Natural killer cell (primary cell): ENCODE data around the gene ANXA11. TPM values are rescaled to one million over a fixed set of nuclear protein-coding genes. Genes with fewer than 3 reads are reported as not detected.

Experiments used
- ATAC-seq, 3 donors: fragments of 150-1000 bp in 2 of 3; fragments of 200-7000 bp in 1 of 3; cut with Tn5 transposase; 1 replicate in 1 of 3; 2 replicates in 2 of 3; pipeline ENCODE4 v1.10.0; 2021; ENCODE audit warnings: mild to moderate bottlenecking in 2 of 3, moderate library complexity in 2 of 3
- DNase-seq, 2 donors: peaks; one replicate each; pipeline versions ENCODE4 v3.0.0 to v3.0.0-alpha.2; 2013 to 2021; ENCODE audit warnings: mixed read lengths in 1 of 2
- H3K27ac ChIP-seq: one replicate; pipeline ENCODE4 v1.5.1; 2013; ENCODE audit warnings: mild to moderate bottlenecking, low read length
- H3K27me3 ChIP-seq: one replicate; pipeline ENCODE4 v1.6.1; 2013; ENCODE audit warnings: low read length; ENCODE audit not compliant: control insufficient read depth, insufficient read depth
- H3K36me3 ChIP-seq: one replicate; pipeline ENCODE4 v1.6.1; 2013; ENCODE audit warnings: low read length; ENCODE audit not compliant: control insufficient read depth, insufficient read depth
- H3K4me1 ChIP-seq: one replicate; pipeline ENCODE4 v1.6.1; 2013; ENCODE audit warnings: low read length; ENCODE audit not compliant: control insufficient read depth, insufficient read depth
- H3K4me3 ChIP-seq: one replicate; pipeline ENCODE4 v1.5.1; 2013; ENCODE audit warnings: low read length
- H3K9me3 ChIP-seq: one replicate; pipeline ENCODE4 v1.6.1; 2013; ENCODE audit warnings: low read length; ENCODE audit not compliant: control insufficient read depth, insufficient read depth
- H3K27ac Mint-ChIP-seq, 2 donors: one replicate each; pipeline ENCODE4 v1.8.0; 2022; ENCODE audit warnings: mild to moderate bottlenecking in 2 of 2, mixed read lengths in 2 of 2, moderate library complexity in 1 of 2
- H3K27me3 Mint-ChIP-seq, 2 donors: one replicate each; pipeline ENCODE4 v1.8.0; 2022; ENCODE audit warnings: low read depth in 2 of 2, mixed read lengths in 2 of 2
- H3K36me3 Mint-ChIP-seq: one replicate; pipeline ENCODE4 v1.8.0; 2022; ENCODE audit warnings: mixed read lengths
- H3K4me1 Mint-ChIP-seq, 2 donors: one replicate each; pipeline ENCODE4 v1.8.0; 2022; ENCODE audit warnings: mixed read lengths in 2 of 2
- H3K4me3 Mint-ChIP-seq: one replicate; pipeline ENCODE4 v1.8.0; 2022; ENCODE audit warnings: mild to moderate bottlenecking, moderate library complexity, mixed read lengths
- H3K9me3 Mint-ChIP-seq, 2 donors: one replicate each; pipeline ENCODE4 v1.8.0; 2022; ENCODE audit warnings: mixed read lengths in 2 of 2
- CTCF ChIP-seq: fragments of 200-600 bp; IDR thresholded peaks from one replicate; pipeline ENCODE4 v1.8.0; 2022; ENCODE audit warnings: antibody characterized with exemption
- whole genome bisulfite sequencing: methylation state at CpG from one replicate; pipeline ENCODE4 v1.1.7; 2013; ENCODE audit warnings: missing lambda C conversion rate; ENCODE audit not compliant: insufficient coverage; 5-methylcytosine and 5-hydroxymethylcytosine counted together
- intact Hi-C: fragments of 100-400 bp; cut with micrococcal nuclease; formaldehyde crosslinking; loops from one replicate; pipeline ENCODE4 v1.14.2; 2022
- total RNA-seq, 4 donors: library from RNA; stranded (reverse); fragments of 120-200 nt in 1 of 4; gene quantifications; one replicate each; pipeline versions ENCODE4 v1.2.3 to v1.2.4, GENCODE V29; 2013 to 2022

Gene ANXA11
- total RNA-seq, 3 donors from 2014 or later (not counting 1 experiment from before 2014, with no cell fraction given), result 213 to 264 (median 245) TPM

DNA sequence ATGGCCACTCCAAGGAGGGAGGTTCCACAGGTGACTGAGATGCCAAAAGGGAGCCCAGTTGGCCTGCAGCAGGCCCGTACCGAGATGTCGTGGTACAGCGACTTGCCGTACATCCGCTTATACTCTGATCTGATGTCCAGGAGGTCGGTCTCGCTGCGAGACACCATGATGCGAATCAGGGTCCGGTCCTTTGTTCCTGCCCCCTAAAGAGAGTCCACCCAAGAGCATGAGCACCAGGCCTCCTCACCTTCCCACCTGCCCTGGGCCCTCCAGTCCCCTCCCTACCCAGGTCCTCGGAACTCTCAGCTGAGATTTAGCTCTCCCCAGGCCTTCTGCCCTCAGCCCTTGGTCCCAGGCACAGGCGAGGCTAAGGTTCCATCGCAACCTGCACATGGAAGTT, 47.8 kb downstream of the ANXA11 start:
- Mint-ChIP-seq H3K4me3 (no peak overlapping the region), H3K4me1 (peaks cover 0 to 24% of the 10 kb centered on the region in 2 donors), H3K9me3 (no peaks in the 10 kb centered on the region), H3K27ac (peak overlapping the region in 1 of 2 donors; percentile 45), H3K27me3 (no peaks in the 10 kb centered on the region), H3K36me3 (peaks cover 18% of the 10 kb centered on the region)
- H3K4me3 ChIP-seq, result no peak overlapping the region
- H3K27me3 ChIP-seq, result no peaks in the 10 kb centered on the region
- DNase-seq, result no peak
- intact Hi-C loops, result no loop called here
- H3K4me1 ChIP-seq, result no peaks in the 10 kb centered on the region
- ATAC-seq, result no peak
- peaks cover 88% of the 10 kb centered on the region for H3K36me3 ChIP-seq
- no peak for TF ChIP-seq CTCF
- H3K9me3 ChIP-seq, result no peaks in the 10 kb centered on the region
- H3K27ac ChIP-seq, result no peak overlapping the region
- 98% methylated on average over 14 of the region's 14 CpGs for WGBS

DNA sequence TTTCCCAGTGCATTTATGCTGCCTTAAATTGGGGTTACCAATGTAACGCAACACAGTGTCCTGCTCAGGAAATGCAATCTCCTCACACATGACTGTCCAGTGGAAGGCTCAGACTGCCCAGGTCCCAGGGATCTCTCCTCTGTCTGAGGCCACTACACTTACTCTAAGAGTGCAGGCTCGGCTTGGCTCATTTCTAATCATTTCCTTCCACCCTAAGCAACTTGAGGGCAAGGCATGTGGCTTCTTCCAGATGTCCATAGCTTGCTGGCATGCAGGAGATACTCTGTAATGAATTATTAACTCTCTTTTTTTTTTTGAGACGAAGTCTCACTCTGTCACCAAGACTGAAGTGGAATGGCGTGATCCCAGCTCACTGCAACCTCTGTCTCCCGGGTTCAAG, 49.1 kb downstream of the ANXA11 start:
- intact Hi-C loops, result no loop called here

DNA sequence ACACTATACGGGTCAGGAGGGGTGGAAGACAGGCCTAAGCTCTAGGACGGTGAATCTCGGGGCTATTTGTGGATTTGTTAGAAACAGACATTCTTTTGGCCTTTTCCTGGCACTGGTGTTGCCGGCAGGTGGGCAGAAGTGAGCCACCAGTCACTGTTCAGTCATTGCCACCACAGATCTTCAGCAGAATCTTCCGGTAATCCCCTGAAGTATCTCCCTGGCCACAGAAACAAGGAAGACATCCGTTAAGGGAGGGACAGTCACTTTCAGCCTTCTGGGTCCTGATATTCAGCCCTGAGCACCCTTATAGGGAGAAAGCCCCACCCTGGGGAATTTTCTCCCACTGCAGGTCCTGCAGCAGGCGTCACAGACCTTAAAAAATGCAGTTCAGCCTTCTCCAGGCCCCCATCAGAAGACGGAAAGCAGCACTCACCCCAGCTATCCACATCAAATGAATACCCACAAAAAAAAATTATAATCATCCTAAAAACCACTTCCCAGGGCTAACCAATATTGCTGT, 49.6 kb downstream of the ANXA11 start:
- no peaks in the 10 kb centered on the region for H3K9me3 ChIP-seq
- H3K27ac ChIP-seq, result no peak overlapping the region
- Mint-ChIP-seq H3K4me3 (no peak overlapping the region), H3K27ac (peak overlapping the region; percentile 38 to 44), H3K9me3 (no peaks in the 10 kb centered on the region), H3K27me3 (no peaks in the 10 kb centered on the region), H3K4me1 (peaks cover 0 to 21% of the 10 kb centered on the region in 2 donors), H3K36me3 (peaks cover 18% of the 10 kb centered on the region)
- intact Hi-C loops, result no loop called here
- ATAC-seq (no peak), DNase-seq (no peak)
- no peaks in the 10 kb centered on the region for H3K27me3 ChIP-seq
- WGBS, result 89% methylated on average over 8 of the region's 8 CpGs
- H3K4me3 ChIP-seq, result no peak overlapping the region
- no peak for TF ChIP-seq CTCF
- peaks cover 86% of the 10 kb centered on the region for H3K36me3 ChIP-seq
- no peaks in the 10 kb centered on the region for H3K4me1 ChIP-seq

More for the DNA sequence above, 49.1 kb downstream of the ANXA11 start:
- H3K36me3 Mint-ChIP-seq, result peaks cover 18% of the 10 kb centered on the region
- H3K4me1 ChIP-seq, result no peaks in the 10 kb centered on the region
- peaks cover 88% of the 10 kb centered on the region for H3K36me3 ChIP-seq
- H3K4me1 Mint-ChIP-seq, result peaks cover 0 to 21% of the 10 kb centered on the region in 2 donors
- H3K4me3 Mint-ChIP-seq, result no peak overlapping the region
- WGBS, result 98% methylated on average over 5 of the region's 5 CpGs
- no peak overlapping the region for H3K4me3 ChIP-seq
- DNase-seq (no peak), ATAC-seq (no peak)
- no peaks in the 10 kb centered on the region for H3K27me3 ChIP-seq
- no peak overlapping the region for H3K27ac ChIP-seq
- H3K27ac Mint-ChIP-seq, result peak overlapping the region; percentile 38 to 44
- no peaks in the 10 kb centered on the region for H3K9me3 ChIP-seq
- no peaks in the 10 kb centered on the region for H3K9me3 Mint-ChIP-seq
- no peaks in the 10 kb centered on the region for H3K27me3 Mint-ChIP-seq
- TF ChIP-seq CTCF, result no peak
